Keratinocyte (primary cell): Measurements from ENCODE around the gene C3orf20. TPM values are rescaled to one million over a fixed set of nuclear protein-coding genes. Genes with fewer than 3 reads are reported as not detected.

Source experiments
- DNase-seq: peaks from one replicate; pipeline ENCODE4 v3.0.0-alpha.2; 2011; ENCODE audit warnings: low read depth, missing footprints, low spot score
- FAIRE-seq: peaks from 2 replicates; lab custom pipeline; 2011; peaks lifted over from hg19 to GRCh38; lab: Jason Lieb, UNC
- H2AFZ ChIP-seq: 2 replicates; pipeline ENCODE4 v1.6.0; 2012; ENCODE audit warnings: low read length, control low read depth, inconsistent platforms; ENCODE audit not compliant: control insufficient read depth
- H3K27ac ChIP-seq: 2 replicates; pipeline ENCODE4 v1.5.1; 2011; ENCODE audit warnings: low read length; ENCODE audit not compliant: control insufficient read depth, insufficient read depth
- H3K27me3 ChIP-seq: 3 replicates; pipeline ENCODE4 v1.6.0; 2011; ENCODE audit warnings: low read length; ENCODE audit not compliant: control insufficient read depth, insufficient read depth; ENCODE audit errors: extremely low read depth
- H3K36me3 ChIP-seq, 2 experiments: 2 replicates in 1 of 2; 3 replicates in 1 of 2; pipeline ENCODE4 v1.5.1; 2011; ENCODE audit warnings: low read length in 2 of 2, mild to moderate bottlenecking in 1 of 2; ENCODE audit not compliant: control insufficient read depth in 2 of 2, insufficient read depth in 2 of 2; ENCODE audit errors: extremely low read depth in 1 of 2
- H3K4me1 ChIP-seq: 3 replicates; pipeline ENCODE4 v1.5.1; 2011; ENCODE audit warnings: low read length; ENCODE audit not compliant: control insufficient read depth, insufficient read depth; ENCODE audit errors: extremely low read depth
- H3K4me2 ChIP-seq: 3 replicates; pipeline ENCODE4 v1.6.0; 2011; ENCODE audit warnings: low read depth, low read length; ENCODE audit not compliant: control insufficient read depth, insufficient read depth; ENCODE audit errors: extremely low read depth
- H3K4me3 ChIP-seq, 3 experiments: fragments of 200-600 bp in 1 of 3; sonication (generic) in 1 of 3; 2 replicates in 2 of 3; 3 replicates in 1 of 3; pipeline ENCODE4 v1.5.1; 2011 to 2016; ENCODE audit warnings: low read length in 3 of 3, mild to moderate bottlenecking in 3 of 3, control low read depth in 2 of 3, inconsistent platforms in 1 of 3, low read depth in 1 of 3, mixed read lengths in 1 of 3, mixed run types in 1 of 3, moderate library complexity in 1 of 3; ENCODE audit not compliant: control insufficient read depth in 2 of 3, insufficient read depth in 2 of 3; ENCODE audit errors: extremely low read depth in 1 of 3
- H3K79me2 ChIP-seq: 2 replicates; pipeline ENCODE4 v1.6.0; 2012; ENCODE audit warnings: low read length; ENCODE audit not compliant: control insufficient read depth, insufficient read depth
- H3K9ac ChIP-seq: 3 replicates; pipeline ENCODE4 v1.6.0; 2011; ENCODE audit warnings: low read length; ENCODE audit not compliant: control insufficient read depth, insufficient read depth; ENCODE audit errors: extremely low read depth
- H3K9me1 ChIP-seq: 3 replicates; pipeline ENCODE4 v1.6.0; 2011; ENCODE audit warnings: low read length; ENCODE audit not compliant: control insufficient read depth, insufficient read depth; ENCODE audit errors: extremely low read depth
- H3K9me3 ChIP-seq: 2 replicates; pipeline ENCODE4 v1.5.1; 2012; ENCODE audit warnings: low read depth, low read length; ENCODE audit not compliant: control insufficient read depth
- H4K20me1 ChIP-seq: 3 replicates; pipeline ENCODE4 v1.6.0; 2011; ENCODE audit warnings: low read length; ENCODE audit not compliant: control insufficient read depth, insufficient read depth; ENCODE audit errors: extremely low read depth
- CTCF ChIP-seq, 3 experiments: IDR thresholded peaks in 1 of 3; conservative IDR thresholded peaks in 1 of 3; optimal IDR thresholded peaks in 1 of 3; 2 replicates in 2 of 3; 3 replicates in 1 of 3; pipeline versions ENCODE3 to v1.5.1; 2011; ENCODE audit warnings: low read length in 3 of 3, mild to moderate bottlenecking in 3 of 3, moderate library complexity in 2 of 3, control low read depth in 1 of 3, inconsistent platforms in 1 of 3; ENCODE audit not compliant: insufficient read depth in 2 of 3; ENCODE audit errors: extremely low read depth in 1 of 3
- EZH2 ChIP-seq: IDR thresholded peaks from one replicate; pipeline ENCODE4 v1.6.1; 2012; ENCODE audit warnings: inconsistent platforms, mild to moderate bottlenecking, low read length, moderate library complexity
- dilution Hi-C: fragments of 300-500 bp; cut with MboI; formaldehyde crosslinking; loops from one replicate; pipeline ENCODE4 v1.7.0; 2020; ENCODE audit warnings: low sequenced_read_pairs; ENCODE audit not compliant: extremely low pct_ligation_motif_present
- polyA plus RNA-seq, 5 experiments: library from polyadenylated mRNA; depleted of rRNA in 3 of 5; stranded (reverse) in 3 of 5; stranded (forward) in 1 of 5; unstranded in 1 of 5; fragments of >200 nt; gene quantifications; 1 replicate in 1 of 5; 2 replicates in 3 of 5; 3 replicates in 1 of 5; pipeline versions ENCODE4 v1.2.1 to v1.2.3, GENCODE V29; 2011 to 2012; ENCODE audit warnings: missing spikeins in 2 of 5, low read depth in 1 of 5, low replicate concordance in 1 of 5

Gene C3orf20
- polyA plus RNA-seq, 1 donor (not counting 4 experiments of a cell fraction or from before 2014, with no cell fraction given) = not detected

- no peak overlapping the region for H3K4me2 ChIP-seq
- TF ChIP-seq EZH2 (no peak), CTCF (optimal IDR thresholded peaks at IDR 0.05 in 1 of 3, IDR thresholded peaks at IDR 0.05 in 1 of 3, conservative IDR thresholded peaks at IDR 0.05 in 1 of 3; ENCODE audit: extremely low read depth in 1 of 3, insufficient read depth in 2 of 3, low read length in 3 of 3) (no peak)
- no peaks in the 10 kb centered on the region for H4K20me1 ChIP-seq
- H3K79me2 ChIP-seq = no peaks in the 10 kb centered on the region
- H3K9me1 ChIP-seq = no peaks in the 10 kb centered on the region
- H3K27ac ChIP-seq = no peak overlapping the region
- no peaks in the 10 kb centered on the region for H3K9me3 ChIP-seq
- no peak overlapping the region for H3K4me3 ChIP-seq
- H3K9ac ChIP-seq = no peak overlapping the region
- no peaks in the 10 kb centered on the region for H3K36me3 ChIP-seq
- no peak overlapping the region for H2AFZ ChIP-seq
- FAIRE-seq (no peak), DNase-seq (no peak)
- dilution Hi-C loops = no loop called here
- H3K4me1 ChIP-seq = no peaks in the 10 kb centered on the region
- no peaks in the 10 kb centered on the region for H3K27me3 ChIP-seq
These were observed 93.3 kb downstream of the C3orf20 start for GRCh38 chr3:14768182-14768790.

- Histone ChIP-seq H3K9ac (no peak overlapping the region), H3K36me3 (no peaks in the 10 kb centered on the region), H3K27me3 (no peaks in the 10 kb centered on the region), H3K9me3 (no peaks in the 10 kb centered on the region), H3K4me3 (no peak overlapping the region), H4K20me1 (no peaks in the 10 kb centered on the region), H3K4me2 (no peak overlapping the region), H3K9me1 (no peaks in the 10 kb centered on the region), H3K27ac (no peak overlapping the region), H3K4me1 (no peaks in the 10 kb centered on the region), H3K79me2 (no peaks in the 10 kb centered on the region), H2AFZ (no peak overlapping the region)
- TF ChIP-seq EZH2 (no peak), CTCF (optimal IDR thresholded peaks at IDR 0.05 in 1 of 3, IDR thresholded peaks at IDR 0.05 in 1 of 3, conservative IDR thresholded peaks at IDR 0.05 in 1 of 3; ENCODE audit: extremely low read depth in 1 of 3, insufficient read depth in 2 of 3, low read length in 3 of 3) (no peak)
- dilution Hi-C loops = no loop called here
- DNase-seq (no peak), FAIRE-seq (no peak)
These were observed 93.9 kb downstream of the C3orf20 start for GRCh38 chr3:14768881-14769280.
